Left colon (tissue), 2 donors: ENCODE measurements around the gene TMEM81. TPM values are rescaled to one million over a fixed set of nuclear protein-coding genes. Genes with fewer than 3 reads are reported as not detected.

Experiments
- ATAC-seq: fragments of 200-7000 bp; cut with Tn5 transposase; one replicate; pipeline ENCODE4 v1.9.1; 2020; ENCODE audit warnings: mild to moderate bottlenecking, moderate library complexity
- DNase-seq, 2 donors: peaks; one replicate each; pipeline ENCODE4 v3.0.0-alpha.2; 2020
- intact Hi-C, 2 donors: fragments of 100-400 bp; cut with DNase I in 1 of 2; cut with micrococcal nuclease in 1 of 2; formaldehyde crosslinking; loops; one replicate each; pipeline versions ENCODE4 v1.11.2 to v1.14.0; 2022; cut with DNase I, micrococcal nuclease
- total RNA-seq, 2 donors: library from RNA; stranded (reverse); fragmentation: NEBNext Ultra II Directional; extraction: Animal tissue kit (Norgen Biotek cat#: 25700); gene quantifications; one replicate each; pipeline ENCODE4 v1.2.1, GENCODE V29; 2021
- donor health status: DM: no; HTN: no; CAD: no.
- donor health status: DM: yes; HTN: yes; CAD: no.

The TMEM81 gene
- total RNA-seq, 2 donors from 2014 or later: 1.7 to 2.0 TPM

GRCh38 chr1:205082431-205082830, 1.8 kb downstream of the TMEM81 start:
- ATAC-seq (no peak), DNase-seq (no peak)
- intact Hi-C loops: no loop called here

- intact Hi-C loops: loop anchor here in 1 of 2 donors (10.0 kb wide), 1 partner anchor 93 kb away; no protein-coding TSS in a partner anchor
- DNase-seq (no peak), ATAC-seq (no peak)
Measured at GRCh38 chr1:205077934-205078311, 6.3 kb downstream of the TMEM81 start.

DNA sequence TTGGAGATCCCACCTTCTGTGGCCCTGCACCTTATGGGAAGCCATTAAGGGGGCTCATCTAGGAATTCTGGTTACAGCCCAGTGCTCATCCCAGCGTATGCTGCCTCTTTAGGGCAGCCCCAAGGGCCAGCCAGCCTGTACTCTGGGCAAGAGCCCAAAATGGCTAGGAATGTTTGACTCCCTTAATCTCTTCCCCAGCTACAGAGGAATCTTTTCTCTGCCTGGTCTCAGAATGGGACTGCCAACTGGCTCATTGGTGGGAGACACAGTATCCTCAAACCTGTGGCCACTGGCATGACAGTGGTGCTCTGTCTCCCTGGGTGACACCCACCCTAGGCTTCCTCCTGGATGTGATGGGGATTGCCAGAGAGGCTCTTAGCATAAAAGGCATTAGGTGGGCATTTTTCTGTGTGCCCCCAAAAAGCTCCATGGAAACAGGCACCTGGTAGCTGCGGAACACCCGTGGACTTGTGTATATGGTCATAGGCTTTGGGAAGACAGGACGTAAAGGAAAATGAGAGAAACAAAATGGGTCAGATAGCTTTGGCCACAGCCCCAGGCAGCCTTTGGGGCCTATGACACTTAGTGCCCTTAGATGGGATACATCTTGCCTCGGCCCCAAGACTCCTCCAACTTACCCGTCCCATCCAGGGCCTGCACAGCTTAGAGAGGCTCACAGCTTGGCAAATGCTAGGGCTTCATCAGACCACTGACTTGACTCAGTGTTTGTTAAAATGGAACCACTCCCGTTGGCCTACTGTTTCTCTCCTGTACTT, 6.9 kb downstream of the TMEM81 start:
- DNase-seq (no peak), ATAC-seq (no peak)
- intact Hi-C loops: loop anchor here in 1 of 2 donors (10.0 kb wide), 1 partner anchor 93 kb away; no protein-coding TSS in a partner anchor

DNA sequence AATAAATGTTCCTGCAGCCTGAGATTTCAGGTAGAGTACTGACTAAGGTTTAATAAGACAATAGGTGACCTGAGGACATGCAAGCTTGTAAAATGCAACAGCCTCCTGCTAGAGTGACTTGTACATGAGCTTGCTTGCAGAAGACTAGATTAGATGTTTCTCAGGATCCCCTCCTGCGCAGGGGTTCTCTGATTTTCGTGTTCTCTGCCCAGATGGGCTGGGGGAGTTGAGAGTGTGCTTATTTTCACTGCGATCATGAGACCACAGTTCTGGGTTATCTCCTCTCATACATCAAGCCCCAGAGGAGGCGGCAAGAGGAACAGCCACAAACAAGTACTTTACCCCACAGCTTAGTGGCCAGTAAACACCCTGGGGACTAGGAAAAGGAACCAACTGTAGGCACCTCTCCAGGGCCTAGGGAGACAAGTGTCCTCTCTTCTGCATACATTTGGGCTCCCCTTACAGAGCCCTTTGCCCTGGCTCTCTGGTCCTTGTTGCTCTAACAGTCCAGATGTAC, 8.0 kb downstream of the TMEM81 start:
- DNase-seq (no peak), ATAC-seq (no peak)
- intact Hi-C loops: loop anchor here in 1 of 2 donors (10.0 kb wide), 1 partner anchor 92 kb away; no protein-coding TSS in a partner anchor

DNA sequence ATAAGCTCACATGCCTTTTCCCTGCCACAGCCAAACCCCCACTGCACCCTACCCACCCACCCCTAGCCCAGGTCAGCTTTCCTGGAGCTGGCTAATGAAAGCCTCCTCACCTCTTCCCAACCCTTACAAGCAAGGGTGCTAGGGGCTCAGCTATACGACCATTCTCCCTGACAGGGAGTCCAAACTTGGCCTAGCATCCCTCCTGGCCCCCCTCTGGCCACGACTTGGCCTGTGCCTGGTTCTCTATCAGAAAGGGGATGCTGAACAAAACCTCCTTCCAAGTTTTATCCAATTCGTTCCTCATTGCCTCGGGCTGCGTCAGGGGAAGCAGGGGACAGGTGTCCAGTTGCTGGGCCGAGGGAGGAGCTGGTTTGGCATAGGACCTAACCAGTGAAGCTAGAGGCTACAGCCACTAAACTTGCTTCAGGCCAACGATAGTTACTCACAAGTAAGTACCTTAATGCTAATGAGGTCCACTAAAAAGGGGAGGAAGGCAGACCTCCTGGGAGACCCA, 8.6 kb downstream of the TMEM81 start:
- no peak for DNase-seq
- ATAC-seq: no peak
- intact Hi-C loops: loop anchor here in 1 of 2 donors (10.0 kb wide), 1 partner anchor 91 kb away; no protein-coding TSS in a partner anchor

GRCh38 chr1:205074513-205074912, 9.7 kb downstream of the TMEM81 start:
- DNase-seq (no peak), ATAC-seq (no peak)
- intact Hi-C loops: loop anchor here in 1 of 2 donors (10.0 kb wide), 1 partner anchor 90 kb away; no protein-coding TSS in a partner anchor

GRCh38 chr1:205074084-205074483, 10.2 kb downstream of the TMEM81 start:
- intact Hi-C loops: loop anchor here in 1 of 2 donors (10.0 kb wide), 1 partner anchor 89 kb away; no protein-coding TSS in a partner anchor

DNA sequence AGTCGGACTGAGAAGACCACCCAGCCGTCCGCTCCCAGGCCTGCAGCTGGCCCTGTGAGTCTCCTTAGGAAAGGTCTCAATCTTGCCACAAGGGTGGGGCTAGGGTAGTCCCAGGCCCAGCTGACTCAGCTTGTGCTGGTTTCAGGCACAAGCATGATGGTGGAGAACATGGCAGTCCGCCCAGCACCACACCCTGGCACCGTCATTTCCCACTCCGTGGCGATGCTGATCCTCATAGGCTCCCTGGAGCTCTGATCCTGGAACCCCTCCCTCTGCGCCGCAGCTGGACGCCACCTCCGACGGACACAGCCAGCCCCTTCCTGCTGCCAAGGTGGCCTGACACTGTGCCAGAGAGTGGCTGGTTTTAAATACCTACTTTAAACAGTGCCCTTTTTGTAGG, 10.7 kb downstream of the TMEM81 start:
- no peak for DNase-seq
- intact Hi-C loops: loop anchor here in 1 of 2 donors (10.0 kb wide), 1 partner anchor 89 kb away; no protein-coding TSS in a partner anchor
- no peak for ATAC-seq

More at GRCh38 chr1:205074084-205074483, 10.2 kb downstream of the TMEM81 start:
- no peak for DNase-seq
- no peak for ATAC-seq

GRCh38 chr1:205072881-205073280, 11.4 kb downstream of the TMEM81 start:
- ATAC-seq (no peak), DNase-seq (no peak)
- intact Hi-C loops: loop anchor here in 1 of 2 donors (10.0 kb wide), 1 partner anchor 88 kb away; no protein-coding TSS in a partner anchor

- DNase-seq (no peak), ATAC-seq (no peak)
- intact Hi-C loops: loop anchor here in 1 of 2 donors (10.0 kb wide), 1 partner anchor 87 kb away; no protein-coding TSS in a partner anchor
Measured at GRCh38 chr1:205072286-205072685, 12.0 kb downstream of the TMEM81 start.

- no peak for ATAC-seq
- intact Hi-C loops: loop anchor here in 1 of 2 donors (10.0 kb wide), 1 partner anchor 87 kb away; no protein-coding TSS in a partner anchor
- DNase-seq: no peak
Measured at GRCh38 chr1:205071801-205072200, 12.5 kb downstream of the TMEM81 start.

- DNase-seq (no peak), ATAC-seq (no peak)
- intact Hi-C loops: loop anchor here in 1 of 2 donors (10.0 kb wide), 1 partner anchor 86 kb away; no protein-coding TSS in a partner anchor
Measured at GRCh38 chr1:205071028-205071409, 13.2 kb downstream of the TMEM81 start.

DNA sequence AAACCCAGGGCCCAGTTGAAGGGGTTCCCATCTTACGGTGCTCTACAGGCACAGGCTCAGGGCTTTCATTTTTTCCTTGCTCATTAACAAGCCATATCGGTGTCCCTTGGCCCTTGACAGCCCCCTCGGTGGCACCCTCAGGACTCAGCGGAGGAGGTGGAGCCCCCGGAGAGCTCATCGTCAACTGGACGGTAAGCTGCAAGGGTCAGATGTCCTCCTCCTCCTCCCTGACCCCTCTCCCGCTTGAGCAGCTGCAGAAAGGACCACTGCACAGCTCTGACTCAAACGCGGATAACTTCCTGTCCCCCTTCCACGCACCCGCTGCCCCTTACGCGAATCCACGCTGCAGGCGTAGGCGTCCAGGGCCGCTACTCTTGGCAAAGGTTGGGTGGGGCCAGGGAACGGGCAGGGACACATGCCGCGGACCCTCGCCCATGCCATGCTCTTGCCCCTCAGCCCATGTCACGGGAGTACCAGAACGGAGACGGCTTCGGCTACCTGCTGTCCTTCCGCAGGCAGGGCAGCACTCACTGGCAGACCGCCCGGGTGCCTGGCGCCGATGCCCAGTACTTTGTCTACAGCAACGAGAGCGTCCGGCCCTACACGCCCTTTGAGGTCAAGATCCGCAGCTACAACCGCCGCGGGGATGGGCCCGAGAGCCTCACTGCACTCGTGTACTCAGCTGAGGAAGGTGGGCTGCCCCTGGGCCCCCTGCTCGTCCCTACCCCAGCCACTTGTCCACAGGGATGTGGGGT, 14.7 kb downstream of the TMEM81 start:
- DNase-seq: no peak
- intact Hi-C loops: loop anchor here (5.0 to 10.0 kb wide), 2 partner anchors 82 to 85 kb away; no protein-coding TSS in a partner anchor
- ATAC-seq: no peak

DNA sequence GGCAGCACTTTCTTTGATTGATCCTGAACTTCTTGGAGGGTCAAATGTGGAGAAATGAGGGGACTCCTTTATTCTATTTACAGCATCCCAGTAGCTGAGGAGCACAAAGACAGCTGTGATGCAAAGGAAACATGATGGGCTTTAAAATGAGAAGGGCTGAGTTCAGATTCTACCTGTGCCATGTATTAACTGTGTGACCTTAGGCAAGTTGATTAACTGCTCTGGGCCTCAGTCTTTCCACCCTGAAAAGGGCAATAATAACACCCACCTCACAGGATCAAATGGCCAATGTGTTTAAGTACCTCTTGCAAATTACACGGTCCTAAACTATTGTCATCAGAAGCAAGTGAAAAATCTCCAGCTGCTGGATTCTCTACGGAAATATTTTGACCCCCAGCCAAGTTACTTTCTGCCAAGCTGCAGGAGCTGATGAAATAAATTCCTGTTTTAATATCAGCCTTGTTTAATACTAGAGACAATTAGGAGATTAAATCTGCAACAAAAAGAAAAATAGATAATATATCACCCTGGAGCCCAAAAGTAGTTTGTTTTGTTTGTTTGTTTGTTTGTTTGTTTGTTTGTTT, 15.7 kb downstream of the TMEM81 start:
- intact Hi-C loops: loop anchor here in 1 of 2 donors (5.0 kb wide), 1 partner anchor 81 kb away; no protein-coding TSS in a partner anchor
- ATAC-seq (no peak), DNase-seq (no peak)

DNA sequence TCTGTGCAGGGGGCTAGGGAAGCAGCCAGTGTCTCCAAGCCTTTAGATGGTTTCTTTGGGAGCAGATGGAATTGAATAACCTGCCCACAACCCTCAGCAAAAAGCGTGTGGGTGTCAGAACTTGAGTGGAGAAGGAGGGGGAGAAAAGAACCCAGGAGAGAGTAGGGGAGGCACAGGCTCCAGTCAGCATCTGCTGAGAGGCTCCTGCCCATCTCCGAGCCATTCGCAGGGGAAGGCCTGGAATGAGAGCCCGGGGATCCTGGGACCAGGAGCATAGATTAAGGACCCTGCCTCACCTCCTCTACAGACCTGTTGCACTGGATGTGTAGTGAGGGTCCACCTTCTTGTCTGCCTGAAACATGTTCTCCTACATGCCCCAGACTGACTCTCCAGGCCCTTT, 16.3 kb downstream of the TMEM81 start:
- intact Hi-C loops: loop anchor here in 1 of 2 donors (5.0 kb wide), 1 partner anchor 81 kb away; no protein-coding TSS in a partner anchor
- ATAC-seq (no peak), DNase-seq (no peak)

DNA sequence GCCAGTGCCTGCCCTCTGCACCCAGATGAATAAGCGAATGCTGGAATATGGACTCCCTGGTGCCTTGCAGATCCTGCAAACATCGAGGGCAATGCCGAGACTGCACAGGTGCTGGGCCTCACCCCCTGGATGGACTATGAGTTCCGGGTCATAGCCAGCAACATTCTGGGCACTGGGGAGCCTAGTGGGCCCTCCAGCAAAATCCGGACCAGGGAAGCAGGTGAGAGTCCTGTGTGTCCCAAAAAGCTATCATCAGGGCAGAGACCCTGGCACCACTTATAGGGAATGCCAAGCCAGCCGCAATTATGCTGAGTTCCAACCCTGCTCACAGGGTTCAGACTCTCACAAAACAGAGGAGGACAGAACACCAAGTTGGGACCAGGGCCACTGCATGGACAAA, 17.2 kb downstream of the TMEM81 start:
- intact Hi-C loops: loop anchor here in 1 of 2 donors (5.0 kb wide), 1 partner anchor 80 kb away; no protein-coding TSS in a partner anchor
- no peak for DNase-seq
- no peak for ATAC-seq

- ATAC-seq (peak; percentile 61), DNase-seq (no peak)
- intact Hi-C loops: loop anchor here in 1 of 2 donors (5.0 kb wide), 1 partner anchor 79 kb away; no protein-coding TSS in a partner anchor
Measured at GRCh38 chr1:205066141-205066818, 18.0 kb downstream of the TMEM81 start.
